GM19463 (cell line): ENCODE measurements around the gene TPCN2.

Source experiments
- ATAC-seq: cut with Tn5 transposase; IDR thresholded peaks from one replicate; pipeline ENCODE4 v1.9.1; 2021; ENCODE audit warnings: mild to moderate bottlenecking, moderate library complexity; ENCODE audit not compliant: unreplicated experiment

The TPCN2 gene

GRCh38 chr11:69035946-69036340 is 12.8 kb upstream of the TPCN2 start:
- no peak for ATAC-seq

GRCh38 chr11:69037074-69037473 is 11.7 kb upstream of the TPCN2 start:
- no peak for ATAC-seq

GRCh38 chr11:69037544-69037943 is 11.2 kb upstream of the TPCN2 start:
- no peak for ATAC-seq

- no peak for ATAC-seq
Measured at GRCh38 chr11:69039501-69039900, 9.2 kb upstream of the TPCN2 start.

- ATAC-seq: no peak
Measured at GRCh38 chr11:69040051-69040450, 8.7 kb upstream of the TPCN2 start.

GRCh38 chr11:69040581-69041260 is 8.0 kb upstream of the TPCN2 start:
- ATAC-seq: no peak

GRCh38 chr11:69041516-69041915 is 7.2 kb upstream of the TPCN2 start:
- ATAC-seq: no peak

- ATAC-seq: no peak
Measured at GRCh38 chr11:69044111-69045013, 4.4 kb upstream of the TPCN2 start.

- ATAC-seq: no peak
Measured at GRCh38 chr11:69048031-69048693, 570 bp upstream of the TPCN2 start.

GRCh38 chr11:69049490-69049867 is 747 bp downstream of the TPCN2 start:
- no peak for ATAC-seq

GRCh38 chr11:69050592-69051380 is 2.1 kb downstream of the TPCN2 start:
- ATAC-seq: no peak

- ATAC-seq: no peak
Measured at GRCh38 chr11:69051381-69052342, 2.9 kb downstream of the TPCN2 start.

- ATAC-seq: no peak
Measured at GRCh38 chr11:69052343-69053168, 3.8 kb downstream of the TPCN2 start.

- ATAC-seq: no peak
Measured at GRCh38 chr11:69053169-69053477, 4.4 kb downstream of the TPCN2 start.

GRCh38 chr11:69053546-69054396 is 5.0 kb downstream of the TPCN2 start:
- ATAC-seq: no peak

- no peak for ATAC-seq
Measured at GRCh38 chr11:69054397-69055211, 5.9 kb downstream of the TPCN2 start.

GRCh38 chr11:69055212-69055586 is 6.5 kb downstream of the TPCN2 start:
- ATAC-seq: no peak
